Measurements from ENCODE around the gene PARD3B. TPM values are rescaled to one million over a fixed set of nuclear protein-coding genes. Genes with fewer than 3 reads are reported as not detected.
A peak's percentile ranks its signal among the peaks of the same experiment; 100 is the strongest.

PARD3B gene
- total RNA-seq, 1 donor from 2014 or later = 0.66 TPM

GRCh38 chr2:205220559-205220958 lies 675.3 kb downstream of the PARD3B start:
- no peaks in the 10 kb centered on the region for H3K27me3 Mint-ChIP-seq (ENCODE audit: unreplicated experiment)
- H3K27ac Mint-ChIP-seq (ENCODE audit: unreplicated experiment) = no peak overlapping the region
- H3K4me3 Mint-ChIP-seq (ENCODE audit: unreplicated experiment) = no peak overlapping the region
- H3K36me3 Mint-ChIP-seq (ENCODE audit: unreplicated experiment) = no peaks in the 10 kb centered on the region
- H3K9me3 Mint-ChIP-seq (ENCODE audit: unreplicated experiment) = peaks cover 2% of the 10 kb centered on the region
- no peaks in the 10 kb centered on the region for H3K4me1 Mint-ChIP-seq (ENCODE audit: low read depth, unreplicated experiment)
- no peak for TF ChIP-seq CTCF (IDR thresholded peaks at IDR 0.05; ENCODE audit: partially characterized antibody, unreplicated experiment)
- no peak for DNase-seq

GRCh38 chr2:205232086-205232485 lies 686.8 kb downstream of the PARD3B start:
- DNase-seq = no peak
- H3K36me3 Mint-ChIP-seq (ENCODE audit: unreplicated experiment) = no peaks in the 10 kb centered on the region
- H3K9me3 Mint-ChIP-seq (ENCODE audit: unreplicated experiment) = no peaks in the 10 kb centered on the region
- H3K27ac Mint-ChIP-seq (ENCODE audit: unreplicated experiment) = no peak overlapping the region
- H3K4me1 Mint-ChIP-seq (ENCODE audit: low read depth, unreplicated experiment) = no peaks in the 10 kb centered on the region
- no peak overlapping the region for H3K4me3 Mint-ChIP-seq (ENCODE audit: unreplicated experiment)
- no peak for TF ChIP-seq CTCF (IDR thresholded peaks at IDR 0.05; ENCODE audit: partially characterized antibody, unreplicated experiment)
- no peaks in the 10 kb centered on the region for H3K27me3 Mint-ChIP-seq (ENCODE audit: unreplicated experiment)

- Mint-ChIP-seq H3K4me3 (ENCODE audit: unreplicated experiment) (no peak overlapping the region), H3K27ac (ENCODE audit: unreplicated experiment) (no peak overlapping the region), H3K27me3 (ENCODE audit: unreplicated experiment) (no peaks in the 10 kb centered on the region), H3K9me3 (ENCODE audit: unreplicated experiment) (no peaks in the 10 kb centered on the region), H3K4me1 (ENCODE audit: low read depth, unreplicated experiment) (no peaks in the 10 kb centered on the region), H3K36me3 (ENCODE audit: unreplicated experiment) (no peaks in the 10 kb centered on the region)
- TF ChIP-seq CTCF (IDR thresholded peaks at IDR 0.05; ENCODE audit: partially characterized antibody, unreplicated experiment) = no peak
- no peak for DNase-seq
These were observed 690.2 kb downstream of the PARD3B start for GRCh38 chr2:205235434-205235833.

- H3K9me3 Mint-ChIP-seq (ENCODE audit: unreplicated experiment) = no peaks in the 10 kb centered on the region
- H3K36me3 Mint-ChIP-seq (ENCODE audit: unreplicated experiment) = no peaks in the 10 kb centered on the region
- H3K4me3 Mint-ChIP-seq (ENCODE audit: unreplicated experiment) = no peak overlapping the region
- TF ChIP-seq CTCF (IDR thresholded peaks at IDR 0.05; ENCODE audit: partially characterized antibody, unreplicated experiment) = peak; percentile 55
- H3K4me1 Mint-ChIP-seq (ENCODE audit: low read depth, unreplicated experiment) = no peaks in the 10 kb centered on the region
- no peak for DNase-seq
- no peak overlapping the region for H3K27ac Mint-ChIP-seq (ENCODE audit: unreplicated experiment)
- no peaks in the 10 kb centered on the region for H3K27me3 Mint-ChIP-seq (ENCODE audit: unreplicated experiment)
These were observed 692.2 kb downstream of the PARD3B start for GRCh38 chr2:205237524-205237923.

GRCh38 chr2:205245001-205245400 lies 699.7 kb downstream of the PARD3B start:
- no peak for DNase-seq
- Mint-ChIP-seq H3K4me1 (ENCODE audit: low read depth, unreplicated experiment) (no peaks in the 10 kb centered on the region), H3K27ac (ENCODE audit: unreplicated experiment) (no peak overlapping the region), H3K4me3 (ENCODE audit: unreplicated experiment) (no peak overlapping the region), H3K36me3 (ENCODE audit: unreplicated experiment) (no peaks in the 10 kb centered on the region), H3K9me3 (ENCODE audit: unreplicated experiment) (no peaks in the 10 kb centered on the region), H3K27me3 (ENCODE audit: unreplicated experiment) (no peaks in the 10 kb centered on the region)
- no peak for TF ChIP-seq CTCF (IDR thresholded peaks at IDR 0.05; ENCODE audit: partially characterized antibody, unreplicated experiment)
